ENCODE measurements around the gene FOXA3.

DNA sequence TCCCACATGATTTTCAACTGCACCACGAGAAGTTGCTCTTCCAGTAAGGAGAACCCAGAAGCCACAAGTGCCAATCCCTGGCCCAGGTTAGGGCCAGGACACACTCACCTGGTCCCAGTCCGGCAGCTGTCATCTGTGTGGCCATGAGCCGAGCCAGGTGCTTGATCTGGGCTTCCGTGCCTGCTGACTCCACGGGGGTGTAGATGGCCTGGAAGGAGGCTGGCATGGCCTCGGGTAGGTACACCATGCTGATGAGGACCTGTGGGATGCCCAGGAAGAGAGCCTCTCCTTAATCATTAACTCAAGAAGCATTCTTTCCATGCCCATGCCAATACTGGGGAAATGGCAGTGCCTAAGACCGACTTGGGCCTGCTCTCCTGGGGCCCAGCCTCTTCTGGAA, 29.2 kb upstream of the FOXA3 start:
- TF ChIP-seq, protein P1, sequence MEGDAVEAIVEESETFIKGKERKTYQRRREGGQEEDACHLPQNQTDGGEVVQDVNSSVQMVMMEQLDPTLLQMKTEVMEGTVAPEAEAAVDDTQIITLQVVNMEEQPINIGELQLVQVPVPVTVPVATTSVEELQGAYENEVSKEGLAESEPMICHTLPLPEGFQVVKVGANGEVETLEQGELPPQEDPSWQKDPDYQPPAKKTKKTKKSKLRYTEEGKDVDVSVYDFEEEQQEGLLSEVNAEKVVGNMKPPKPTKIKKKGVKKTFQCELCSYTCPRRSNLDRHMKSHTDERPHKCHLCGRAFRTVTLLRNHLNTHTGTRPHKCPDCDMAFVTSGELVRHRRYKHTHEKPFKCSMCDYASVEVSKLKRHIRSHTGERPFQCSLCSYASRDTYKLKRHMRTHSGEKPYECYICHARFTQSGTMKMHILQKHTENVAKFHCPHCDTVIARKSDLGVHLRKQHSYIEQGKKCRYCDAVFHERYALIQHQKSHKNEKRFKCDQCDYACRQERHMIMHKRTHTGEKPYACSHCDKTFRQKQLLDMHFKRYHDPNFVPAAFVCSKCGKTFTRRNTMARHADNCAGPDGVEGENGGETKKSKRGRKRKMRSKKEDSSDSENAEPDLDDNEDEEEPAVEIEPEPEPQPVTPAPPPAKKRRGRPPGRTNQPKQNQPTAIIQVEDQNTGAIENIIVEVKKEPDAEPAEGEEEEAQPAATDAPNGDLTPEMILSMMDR (IDR thresholded peaks at IDR 0.05 in 2 of 3, conservative IDR thresholded peaks at IDR 0.05 in 1 of 3; ENCODE audit: borderline replicate concordance in 1 of 3, insufficient read depth in 1 of 3, low read depth in 2 of 3, low read length in 2 of 3): no peak
- no peak for TF ChIP-seq SRF (IDR thresholded peaks at IDR 0.05; ENCODE audit: low read depth)
- no peak for TF ChIP-seq POLR2AphosphoS5 (IDR thresholded peaks at IDR 0.05; ENCODE audit: low read depth, low read length)
- TF ChIP-seq EZH2 (IDR thresholded peaks at IDR 0.05): no peak
- no peak for TF ChIP-seq POLR2A (IDR thresholded peaks at IDR 0.05; ENCODE audit: borderline replicate concordance, extremely low read depth, insufficient read depth, insufficient read length)
- TF ChIP-seq ZNF274 (IDR thresholded peaks at IDR 0.05; ENCODE audit: low read depth, low read length): no peak
- no peak for TF ChIP-seq SP1 (IDR thresholded peaks at IDR 0.05; ENCODE audit: low read depth)
- TF ChIP-seq TCF7L2 (IDR thresholded peaks at IDR 0.05; ENCODE audit: borderline replicate concordance, extremely low read depth, insufficient read depth, insufficient read length): no peak
- TF ChIP-seq EGR1 (IDR thresholded peaks at IDR 0.05; ENCODE audit: low read depth): no peak
- TF ChIP-seq, protein P2, sequence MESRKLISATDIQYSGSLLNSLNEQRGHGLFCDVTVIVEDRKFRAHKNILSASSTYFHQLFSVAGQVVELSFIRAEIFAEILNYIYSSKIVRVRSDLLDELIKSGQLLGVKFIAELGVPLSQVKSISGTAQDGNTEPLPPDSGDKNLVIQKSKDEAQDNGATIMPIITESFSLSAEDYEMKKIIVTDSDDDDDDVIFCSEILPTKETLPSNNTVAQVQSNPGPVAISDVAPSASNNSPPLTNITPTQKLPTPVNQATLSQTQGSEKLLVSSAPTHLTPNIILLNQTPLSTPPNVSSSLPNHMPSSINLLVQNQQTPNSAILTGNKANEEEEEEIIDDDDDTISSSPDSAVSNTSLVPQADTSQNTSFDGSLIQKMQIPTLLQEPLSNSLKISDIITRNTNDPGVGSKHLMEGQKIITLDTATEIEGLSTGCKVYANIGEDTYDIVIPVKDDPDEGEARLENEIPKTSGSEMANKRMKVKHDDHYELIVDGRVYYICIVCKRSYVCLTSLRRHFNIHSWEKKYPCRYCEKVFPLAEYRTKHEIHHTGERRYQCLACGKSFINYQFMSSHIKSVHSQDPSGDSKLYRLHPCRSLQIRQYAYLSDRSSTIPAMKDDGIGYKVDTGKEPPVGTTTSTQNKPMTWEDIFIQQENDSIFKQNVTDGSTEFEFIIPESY (IDR thresholded peaks at IDR 0.05; ENCODE audit: extremely low read depth, insufficient replicate concordance, low read length): no peak
- TF ChIP-seq, protein P3, sequence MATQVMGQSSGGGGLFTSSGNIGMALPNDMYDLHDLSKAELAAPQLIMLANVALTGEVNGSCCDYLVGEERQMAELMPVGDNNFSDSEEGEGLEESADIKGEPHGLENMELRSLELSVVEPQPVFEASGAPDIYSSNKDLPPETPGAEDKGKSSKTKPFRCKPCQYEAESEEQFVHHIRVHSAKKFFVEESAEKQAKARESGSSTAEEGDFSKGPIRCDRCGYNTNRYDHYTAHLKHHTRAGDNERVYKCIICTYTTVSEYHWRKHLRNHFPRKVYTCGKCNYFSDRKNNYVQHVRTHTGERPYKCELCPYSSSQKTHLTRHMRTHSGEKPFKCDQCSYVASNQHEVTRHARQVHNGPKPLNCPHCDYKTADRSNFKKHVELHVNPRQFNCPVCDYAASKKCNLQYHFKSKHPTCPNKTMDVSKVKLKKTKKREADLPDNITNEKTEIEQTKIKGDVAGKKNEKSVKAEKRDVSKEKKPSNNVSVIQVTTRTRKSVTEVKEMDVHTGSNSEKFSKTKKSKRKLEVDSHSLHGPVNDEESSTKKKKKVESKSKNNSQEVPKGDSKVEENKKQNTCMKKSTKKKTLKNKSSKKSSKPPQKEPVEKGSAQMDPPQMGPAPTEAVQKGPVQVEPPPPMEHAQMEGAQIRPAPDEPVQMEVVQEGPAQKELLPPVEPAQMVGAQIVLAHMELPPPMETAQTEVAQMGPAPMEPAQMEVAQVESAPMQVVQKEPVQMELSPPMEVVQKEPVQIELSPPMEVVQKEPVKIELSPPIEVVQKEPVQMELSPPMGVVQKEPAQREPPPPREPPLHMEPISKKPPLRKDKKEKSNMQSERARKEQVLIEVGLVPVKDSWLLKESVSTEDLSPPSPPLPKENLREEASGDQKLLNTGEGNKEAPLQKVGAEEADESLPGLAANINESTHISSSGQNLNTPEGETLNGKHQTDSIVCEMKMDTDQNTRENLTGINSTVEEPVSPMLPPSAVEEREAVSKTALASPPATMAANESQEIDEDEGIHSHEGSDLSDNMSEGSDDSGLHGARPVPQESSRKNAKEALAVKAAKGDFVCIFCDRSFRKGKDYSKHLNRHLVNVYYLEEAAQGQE (IDR thresholded peaks at IDR 0.05; ENCODE audit: low read depth): no peak
- TF ChIP-seq CEBPB (IDR thresholded peaks at IDR 0.05; ENCODE audit: low read depth): no peak
- TF ChIP-seq JUND (IDR thresholded peaks at IDR 0.05): no peak
